GM19099 (cell line): ENCODE measurements around the gene GLE1.

Source experiments
- POLR2A ChIP-seq: IDR thresholded peaks from 3 replicates; pipeline ENCODE4 v1.6.1; 2011; ENCODE audit warnings: low read depth; ENCODE audit not compliant: insufficient read length; ENCODE audit errors: extremely low read depth

GLE1 gene

GRCh38 chr9:128504485-128505413 lies at the start of gene GLE1:
GLE1 (plus strand) TSS chr9:128504719; CDS start chr9:128504806, 87 bp downstream.
- TF ChIP-seq POLR2A: peak; percentile 85

GRCh38 chr9:128454991-128455390 lies 49.5 kb upstream of the GLE1 start:
- TF ChIP-seq POLR2A: no peak

GRCh38 chr9:128455849-128456612 lies 48.5 kb upstream of the GLE1 start, which contains the start of gene ODF2:
ODF2 (plus strand) TSS chr9:128456006; CDS start chr9:128456092, 86 bp downstream.
- TF ChIP-seq POLR2A: peak; percentile 87

- peak; percentile 16 for TF ChIP-seq POLR2A
Observed at GRCh38 chr9:128456613-128457061, 47.9 kb upstream of the GLE1 start.

GRCh38 chr9:128457207-128457606 lies 47.3 kb upstream of the GLE1 start:
- TF ChIP-seq POLR2A: no peak

GRCh38 chr9:128459011-128459410 lies 45.5 kb upstream of the GLE1 start:
- TF ChIP-seq POLR2A: no peak

GRCh38 chr9:128469070-128469469 lies 35.4 kb upstream of the GLE1 start:
- TF ChIP-seq POLR2A: no peak

- TF ChIP-seq POLR2A: no peak
Observed at GRCh38 chr9:128470560-128470959, 34.0 kb upstream of the GLE1 start.

GRCh38 chr9:128473104-128473503 lies 31.4 kb upstream of the GLE1 start:
- no peak for TF ChIP-seq POLR2A

GRCh38 chr9:128475867-128476266 lies 28.7 kb upstream of the GLE1 start:
- TF ChIP-seq POLR2A: no peak

- no peak for TF ChIP-seq POLR2A
Observed at GRCh38 chr9:128479262-128479661, 25.3 kb upstream of the GLE1 start.

- TF ChIP-seq POLR2A: no peak
Observed at GRCh38 chr9:128481561-128481960, 23.0 kb upstream of the GLE1 start.

GRCh38 chr9:128482186-128482585 lies 22.3 kb upstream of the GLE1 start:
- TF ChIP-seq POLR2A: no peak

GRCh38 chr9:128484686-128485413 lies 19.7 kb upstream of the GLE1 start:
- no peak for TF ChIP-seq POLR2A

- no peak for TF ChIP-seq POLR2A
Observed at GRCh38 chr9:128485414-128485855, 19.1 kb upstream of the GLE1 start.
